ENCODE data around the gene KIAA1549.
"Not testable (repeated sequence)": the region's sequence is repeated elsewhere in the genome, so short reads cannot be mapped to it uniquely, and the experiment has no call there.

Gene KIAA1549

GRCh38 chr7:138941545-138941944 is 39.6 kb downstream of the KIAA1549 start:
- DNase-seq, result no peak

- DNase-seq, result not testable (repeated sequence)
Observed at GRCh38 chr7:138940602-138941001, 40.6 kb downstream of the KIAA1549 start.

- no peak for DNase-seq
Observed at GRCh38 chr7:138937484-138937883, 43.7 kb downstream of the KIAA1549 start.

- DNase-seq, result no peak
Observed at GRCh38 chr7:138935465-138936011, 45.7 kb downstream of the KIAA1549 start.

GRCh38 chr7:138934861-138935260 is 46.3 kb downstream of the KIAA1549 start:
- DNase-seq, result no peak

- no peak for DNase-seq
Observed at GRCh38 chr7:138934367-138934766, 46.8 kb downstream of the KIAA1549 start.

GRCh38 chr7:138932870-138933269 is 48.3 kb downstream of the KIAA1549 start:
- DNase-seq, result no peak

- DNase-seq, result no peak
Observed at GRCh38 chr7:138932427-138932826, 48.8 kb downstream of the KIAA1549 start.

- no peak for DNase-seq
Observed at GRCh38 chr7:138929969-138930368, 51.2 kb downstream of the KIAA1549 start.

- DNase-seq, result no peak
Observed at GRCh38 chr7:138926241-138926612, 55.0 kb downstream of the KIAA1549 start.

GRCh38 chr7:138924501-138925225 is 56.5 kb downstream of the KIAA1549 start:
- DNase-seq, result peak; percentile 25

GRCh38 chr7:138921277-138921676 is 59.9 kb downstream of the KIAA1549 start:
- no peak for DNase-seq

- DNase-seq, result no peak
Observed at GRCh38 chr7:138919911-138920310, 61.3 kb downstream of the KIAA1549 start.

GRCh38 chr7:138919216-138919615 is 62.0 kb downstream of the KIAA1549 start:
- no peak for DNase-seq

GRCh38 chr7:138918756-138919155 is 62.4 kb downstream of the KIAA1549 start:
- no peak for DNase-seq

GRCh38 chr7:138918176-138918575 is 63.0 kb downstream of the KIAA1549 start:
- no peak for DNase-seq

GRCh38 chr7:138917771-138918170 is 63.4 kb downstream of the KIAA1549 start:
- no peak for DNase-seq

GRCh38 chr7:138916731-138917130 is 64.5 kb downstream of the KIAA1549 start:
- DNase-seq, result no peak

- no peak for DNase-seq
Observed at GRCh38 chr7:138916275-138916674, 64.9 kb downstream of the KIAA1549 start.

- DNase-seq, result no peak
Observed at GRCh38 chr7:138913783-138914182, 67.4 kb downstream of the KIAA1549 start.

GRCh38 chr7:138911007-138911406 is 70.2 kb downstream of the KIAA1549 start:
- DNase-seq, result no peak

- no peak for DNase-seq
Observed at GRCh38 chr7:138907850-138908249, 73.3 kb downstream of the KIAA1549 start.

GRCh38 chr7:138907201-138907847 is 73.9 kb downstream of the KIAA1549 start:
- no peak for DNase-seq

- DNase-seq, result no peak
Observed at GRCh38 chr7:138903859-138904435, 77.2 kb downstream of the KIAA1549 start.
